HG02840 (cell line): ENCODE measurements around the gene STX4.

Experiments used
- ATAC-seq: cut with Tn5 transposase; IDR thresholded peaks from one replicate; pipeline ENCODE4 v1.9.1; 2021; ENCODE audit warnings: mild to moderate bottlenecking, moderate library complexity, moderate number of reproducible peaks; ENCODE audit not compliant: unreplicated experiment, low FRiP score

STX4 gene

GRCh38 chr16:31061813-31062440, 28.6 kb downstream of the STX4 start:
- ATAC-seq = no peak

DNA sequence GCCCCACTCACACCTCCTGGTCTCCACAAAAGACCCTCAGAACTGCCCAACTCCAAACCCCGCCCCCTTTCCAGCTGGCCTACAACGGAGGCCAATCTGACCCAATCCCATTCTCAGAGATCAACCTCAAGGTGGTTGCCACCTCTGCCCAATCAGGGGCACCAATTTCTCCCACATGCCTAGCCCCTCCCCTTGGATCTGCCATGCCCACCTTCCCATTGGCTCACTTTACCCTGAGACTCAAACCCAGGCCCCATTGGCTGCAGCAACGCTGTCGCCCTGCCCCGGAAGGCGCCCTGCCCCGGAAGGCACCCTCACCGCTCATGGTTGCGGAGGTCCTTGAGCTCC, 30.1 kb downstream of the STX4 start:
- no peak for ATAC-seq

DNA sequence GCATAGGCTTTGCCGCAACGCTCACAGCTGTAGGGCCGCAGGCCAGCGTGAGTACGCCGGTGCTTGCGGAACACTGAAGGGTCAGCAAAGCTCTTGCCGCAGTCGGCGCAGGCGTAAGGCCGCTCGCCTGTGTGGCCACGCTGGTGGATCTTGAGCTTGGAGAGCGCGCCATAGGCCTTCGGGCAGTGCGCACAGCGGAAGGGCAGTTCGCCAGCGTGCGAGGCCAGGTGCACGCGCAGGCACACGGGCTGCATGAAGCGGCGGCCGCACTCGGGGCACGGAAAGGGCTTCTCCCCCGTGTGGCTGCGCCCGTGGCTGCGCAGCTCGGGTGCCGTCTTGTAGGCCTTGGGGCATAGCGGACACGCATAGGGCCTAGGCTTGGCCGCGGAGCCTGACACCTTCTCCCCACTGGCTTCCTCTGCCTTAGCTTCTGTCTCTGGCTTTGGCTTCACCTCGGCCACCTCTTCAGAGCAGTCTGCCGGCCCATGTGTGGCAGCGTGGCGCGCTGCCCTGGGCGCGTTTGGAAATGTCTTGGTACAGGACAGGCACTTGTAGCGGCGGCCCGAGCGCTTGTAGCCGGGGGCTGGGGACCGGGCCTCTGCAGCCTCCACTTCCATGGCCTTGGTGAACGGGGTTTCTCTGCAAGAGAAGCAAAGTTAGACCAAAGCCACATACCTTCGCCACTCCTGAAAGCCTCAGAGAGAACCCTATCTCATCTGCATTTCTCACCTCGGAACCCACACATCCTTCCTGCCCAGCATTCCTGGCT, 30.7 kb downstream of the STX4 start:
- no peak for ATAC-seq

DNA sequence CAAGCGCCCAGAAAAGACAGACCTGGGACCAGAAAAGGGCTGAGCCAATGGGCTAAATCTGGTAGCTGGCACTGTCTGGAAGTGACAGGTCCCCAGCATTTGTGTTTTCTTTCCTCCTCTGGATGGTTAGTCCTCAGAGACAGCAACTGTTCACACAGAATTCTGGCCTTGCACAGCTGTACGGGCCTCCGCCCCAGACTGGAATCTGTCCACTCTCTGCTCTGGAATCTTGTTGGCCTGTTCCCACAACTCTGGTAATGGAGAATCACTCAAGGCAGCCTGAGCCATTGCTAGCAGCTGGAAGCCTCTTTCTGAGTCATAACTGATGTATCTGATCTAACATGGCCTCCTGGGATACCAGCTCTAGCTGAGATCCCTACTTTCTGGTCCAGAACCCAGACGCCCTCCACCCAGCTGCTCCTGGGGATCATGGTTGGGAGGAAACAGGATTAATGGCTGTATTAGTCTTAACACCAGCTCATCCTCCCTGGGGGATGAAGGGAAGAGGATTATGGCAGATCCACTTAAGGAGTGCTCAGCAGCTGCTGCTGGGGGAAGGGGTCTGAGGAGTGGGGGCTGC, 31.6 kb downstream of the STX4 start:
- ATAC-seq = no peak

DNA sequence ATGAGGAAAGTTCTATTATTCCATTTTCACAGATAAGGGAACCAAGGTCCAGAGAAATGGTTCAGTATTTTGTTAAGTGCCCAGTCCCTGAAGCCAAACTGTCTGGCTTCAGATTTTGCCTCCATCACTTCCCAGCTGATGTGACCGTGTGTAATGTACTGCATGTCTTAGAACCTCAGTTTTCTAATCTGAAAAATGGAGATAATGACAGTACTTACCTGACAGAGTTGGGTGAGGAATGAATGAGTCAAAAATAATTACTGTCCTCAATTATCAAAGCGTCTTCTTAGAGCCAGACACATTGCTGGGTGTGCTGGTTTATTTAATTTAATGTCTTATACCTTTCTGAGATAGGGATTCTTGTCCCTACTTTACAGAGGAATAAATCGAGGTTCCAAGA, 34.0 kb downstream of the STX4 start:
- ATAC-seq = no peak

GRCh38 chr16:31071861-31072260, 38.5 kb downstream of the STX4 start:
- ATAC-seq = no peak

GRCh38 chr16:31072540-31073141, 39.3 kb downstream of the STX4 start:
- no peak for ATAC-seq

DNA sequence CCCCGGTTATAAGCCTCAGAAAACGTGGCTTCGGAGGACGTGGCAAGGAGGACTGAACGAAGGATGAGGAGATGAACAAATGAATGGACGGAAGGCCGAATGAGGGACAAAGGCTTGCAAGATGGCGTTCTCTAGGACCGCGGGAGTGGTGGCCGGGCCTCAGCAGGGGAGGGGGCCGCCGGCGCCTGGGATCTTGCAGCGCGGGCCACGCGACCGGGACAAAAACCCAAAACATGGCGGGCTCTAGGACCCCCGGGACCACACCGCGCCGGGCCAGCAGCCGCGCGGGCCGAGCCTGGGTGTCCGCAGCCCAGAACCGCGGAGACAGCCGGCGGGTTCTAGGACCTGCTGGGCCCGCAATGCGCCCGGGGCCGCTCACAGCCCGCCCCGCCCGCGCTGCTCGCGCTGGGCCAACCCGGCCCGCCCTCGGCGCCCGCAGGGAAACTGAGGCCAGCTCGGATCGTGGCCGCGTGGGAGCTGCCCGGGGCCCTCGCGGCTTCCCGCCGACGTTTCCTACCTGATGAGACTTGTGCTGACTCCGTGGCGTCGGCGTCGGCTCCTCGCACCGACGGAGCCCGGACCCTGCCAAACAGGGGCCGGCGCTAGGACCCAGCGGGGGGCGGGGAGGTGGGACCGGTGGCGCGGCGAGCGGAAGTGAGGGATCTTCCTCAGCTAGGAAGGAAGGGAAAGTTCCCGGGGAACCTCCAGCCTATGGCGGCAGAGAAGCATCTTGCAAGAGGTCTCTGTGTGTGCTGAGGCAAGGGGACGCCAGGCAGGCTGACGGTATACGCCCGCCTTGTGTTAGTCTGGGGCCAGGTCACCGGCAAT, 40.0 kb downstream of the STX4 start:
- peak; percentile 61 for ATAC-seq

DNA sequence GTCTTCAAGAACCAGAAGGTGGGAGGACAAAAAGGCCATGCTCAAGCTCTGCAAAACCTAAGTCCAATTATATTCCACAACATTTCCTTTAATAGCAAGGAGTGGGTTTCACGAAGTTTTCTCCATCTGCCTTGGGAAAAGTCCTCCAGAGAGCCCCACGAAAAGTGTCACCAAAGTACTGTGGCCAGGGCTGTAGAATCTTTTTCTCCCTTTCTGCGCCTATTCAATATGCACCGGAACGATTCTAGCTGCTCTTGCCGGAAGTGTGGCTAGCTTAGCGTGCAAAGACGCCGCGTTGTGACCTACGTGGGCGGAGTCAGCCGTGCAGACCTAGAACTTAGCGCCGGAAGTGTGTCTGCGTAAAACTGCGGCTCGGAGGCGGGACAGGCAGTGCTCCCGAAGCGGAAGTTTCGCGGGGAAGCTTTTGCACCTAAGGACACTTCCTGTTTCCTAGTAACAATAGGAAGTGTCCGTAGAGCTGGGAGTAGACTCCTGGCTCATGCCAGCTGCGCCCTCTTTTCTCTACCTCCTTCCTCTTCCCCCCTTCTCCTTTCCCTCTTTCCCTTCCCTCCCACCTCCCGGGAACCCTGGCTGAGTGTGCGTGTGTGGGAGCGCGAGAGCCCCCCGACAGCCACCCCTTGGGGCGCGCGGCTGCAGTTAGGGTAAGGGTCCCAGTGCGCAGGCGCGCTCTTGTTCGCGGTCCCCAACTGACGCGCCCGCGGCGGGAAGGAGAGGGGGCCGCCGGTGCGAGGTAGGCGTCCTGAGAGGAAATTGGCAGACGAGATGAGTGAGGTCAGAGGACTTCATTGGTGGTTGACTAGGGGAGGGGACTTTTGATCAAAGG, 40.8 kb downstream of the STX4 start, which contains the start of the genes ZNF646 and ZNF668:
Gene ZNF646 (plus strand): TSS at position 453 of the 844 bp plus-strand sequence. CDS start 1,903 bp downstream, outside the sequence.
Gene ZNF668 (minus strand): TSS at position 271 of the 844 bp plus-strand sequence. CDS start 9,781 bp downstream, outside the sequence.
- peak; percentile 71 for ATAC-seq

DNA sequence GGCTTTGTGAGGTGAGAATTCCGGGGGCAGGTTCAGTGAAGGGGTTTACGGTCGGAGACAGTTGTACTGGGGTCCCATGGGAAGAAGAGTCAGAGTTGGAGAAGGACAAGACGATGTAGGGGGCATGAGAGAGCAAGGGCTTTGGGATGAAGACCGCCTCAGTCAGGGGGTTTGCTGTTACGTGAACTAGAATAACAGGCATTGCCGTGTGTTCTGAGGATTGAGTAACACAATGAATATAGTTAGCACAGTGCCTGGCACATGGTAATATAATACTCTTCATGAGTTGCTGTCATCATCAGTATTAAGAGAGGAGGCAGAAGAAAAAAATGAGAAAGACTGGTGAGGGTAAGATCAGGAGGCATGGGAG, 41.4 kb downstream of the STX4 start:
- no peak for ATAC-seq

DNA sequence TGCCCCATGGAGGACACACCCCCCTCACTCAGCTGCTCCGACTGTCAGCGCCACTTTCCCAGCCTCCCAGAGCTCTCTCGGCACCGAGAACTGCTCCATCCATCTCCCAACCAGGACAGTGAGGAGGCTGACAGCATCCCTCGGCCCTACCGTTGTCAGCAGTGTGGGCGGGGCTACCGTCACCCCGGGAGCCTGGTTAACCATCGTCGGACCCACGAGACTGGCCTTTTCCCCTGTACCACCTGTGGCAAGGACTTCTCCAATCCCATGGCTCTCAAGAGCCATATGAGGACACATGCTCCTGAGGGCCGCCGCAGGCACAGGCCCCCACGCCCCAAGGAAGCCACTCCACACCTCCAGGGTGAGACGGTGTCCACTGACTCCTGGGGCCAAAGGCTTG, 43.0 kb downstream of the STX4 start:
- ATAC-seq = no peak

- no peak for ATAC-seq
These were observed 43.7 kb downstream of the STX4 start for GRCh38 chr16:31077024-31077423.

DNA sequence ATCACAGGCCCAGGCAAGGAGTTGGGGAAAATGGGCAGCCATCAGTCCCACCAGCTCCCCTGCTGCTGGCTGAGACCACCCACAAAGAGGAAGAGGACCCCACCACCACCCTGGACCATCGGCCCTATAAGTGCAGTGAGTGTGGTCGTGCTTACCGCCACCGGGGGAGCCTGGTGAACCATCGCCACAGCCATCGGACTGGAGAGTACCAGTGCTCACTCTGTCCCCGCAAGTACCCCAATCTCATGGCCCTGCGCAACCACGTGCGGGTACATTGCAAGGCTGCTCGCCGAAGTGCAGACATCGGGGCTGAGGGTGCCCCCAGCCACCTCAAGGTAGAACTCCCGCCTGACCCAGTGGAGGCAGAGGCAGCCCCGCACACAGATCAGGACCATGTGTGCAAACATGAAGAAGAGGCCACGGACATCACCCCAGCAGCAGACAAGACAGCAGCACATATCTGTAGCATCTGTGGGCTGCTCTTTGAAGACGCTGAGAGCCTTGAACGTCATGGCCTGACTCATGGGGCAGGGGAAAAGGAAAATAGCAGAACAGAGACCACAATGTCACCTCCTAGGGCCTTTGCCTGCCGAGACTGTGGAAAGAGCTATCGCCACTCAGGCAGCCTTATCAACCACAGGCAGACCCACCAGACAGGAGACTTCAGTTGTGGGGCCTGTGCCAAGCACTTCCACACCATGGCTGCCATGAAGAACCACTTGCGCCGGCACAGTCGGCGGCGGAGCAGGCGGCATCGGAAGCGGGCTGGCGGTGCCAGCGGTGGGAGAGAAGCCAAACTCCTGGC, 44.4 kb downstream of the STX4 start:
- no peak for ATAC-seq

DNA sequence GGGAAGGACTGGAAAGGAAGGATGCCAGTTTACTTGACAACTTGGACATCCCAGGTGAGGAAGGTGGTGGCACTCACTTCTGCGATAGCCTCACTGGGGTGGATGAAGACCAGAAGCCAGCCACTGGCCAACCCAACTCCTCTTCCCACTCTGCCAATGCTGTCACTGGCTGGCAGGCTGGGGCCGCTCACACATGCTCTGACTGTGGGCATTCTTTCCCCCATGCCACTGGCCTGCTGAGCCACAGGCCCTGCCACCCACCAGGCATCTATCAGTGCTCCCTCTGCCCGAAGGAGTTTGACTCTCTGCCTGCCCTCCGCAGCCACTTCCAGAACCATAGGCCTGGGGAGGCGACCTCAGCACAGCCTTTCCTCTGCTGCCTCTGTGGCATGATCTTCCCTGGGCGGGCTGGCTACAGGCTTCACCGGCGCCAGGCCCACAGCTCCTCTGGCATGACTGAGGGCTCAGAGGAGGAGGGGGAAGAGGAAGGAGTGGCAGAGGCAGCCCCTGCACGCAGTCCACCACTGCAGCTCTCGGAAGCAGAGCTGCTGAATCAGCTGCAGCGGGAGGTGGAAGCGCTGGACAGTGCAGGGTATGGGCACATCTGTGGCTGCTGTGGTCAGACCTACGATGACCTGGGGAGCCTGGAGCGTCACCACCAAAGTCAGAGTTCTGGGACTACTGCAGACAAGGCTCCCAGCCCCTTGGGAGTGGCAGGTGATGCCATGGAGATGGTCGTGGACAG, 45.4 kb downstream of the STX4 start:
- no peak for ATAC-seq

DNA sequence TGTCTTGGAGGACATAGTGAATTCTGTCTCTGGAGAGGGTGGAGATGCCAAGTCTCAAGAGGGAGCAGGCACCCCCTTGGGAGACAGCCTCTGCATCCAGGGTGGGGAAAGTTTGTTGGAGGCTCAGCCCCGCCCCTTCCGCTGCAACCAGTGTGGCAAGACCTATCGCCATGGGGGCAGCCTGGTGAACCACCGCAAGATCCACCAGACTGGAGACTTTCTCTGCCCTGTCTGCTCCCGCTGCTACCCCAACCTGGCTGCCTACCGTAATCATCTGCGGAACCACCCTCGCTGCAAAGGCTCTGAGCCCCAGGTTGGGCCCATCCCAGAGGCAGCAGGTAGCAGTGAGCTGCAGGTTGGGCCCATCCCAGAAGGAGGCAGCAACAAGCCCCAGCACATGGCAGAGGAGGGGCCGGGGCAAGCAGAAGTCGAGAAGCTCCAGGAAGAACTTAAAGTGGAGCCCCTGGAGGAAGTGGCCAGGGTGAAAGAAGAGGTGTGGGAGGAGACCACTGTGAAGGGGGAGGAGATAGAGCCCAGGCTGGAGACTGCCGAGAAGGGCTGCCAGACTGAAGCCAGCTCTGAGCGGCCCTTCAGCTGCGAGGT, 46.1 kb downstream of the STX4 start:
- no peak for ATAC-seq

- no peak for ATAC-seq
These were observed 46.8 kb downstream of the STX4 start for GRCh38 chr16:31080035-31080629.

- ATAC-seq = no peak
These were observed 47.5 kb downstream of the STX4 start for GRCh38 chr16:31080756-31081419.
